Rectal smooth muscle tissue (tissue), 1 donor: ENCODE measurements around the gene GPATCH1.
A peak's percentile ranks its signal among the peaks of the same experiment; 100 is the strongest.

Source experiments
- H3K27ac ChIP-seq: one replicate; pipeline ENCODE4 v1.7.0; 2013; ENCODE audit warnings: low read depth, low read length, inconsistent platforms
- H3K27me3 ChIP-seq: one replicate; pipeline ENCODE4 v1.7.0; 2013; ENCODE audit warnings: low read length; ENCODE audit not compliant: control insufficient read depth, insufficient read depth
- H3K36me3 ChIP-seq: one replicate; pipeline ENCODE4 v1.7.0; 2013; ENCODE audit warnings: low read length; ENCODE audit not compliant: control insufficient read depth, insufficient read depth
- H3K4me1 ChIP-seq: one replicate; pipeline ENCODE4 v1.7.0; 2013; ENCODE audit warnings: low read length; ENCODE audit not compliant: control insufficient read depth, insufficient read depth
- H3K4me3 ChIP-seq: one replicate; pipeline ENCODE4 v1.7.0; 2013; ENCODE audit warnings: low read length
- H3K9ac ChIP-seq: one replicate; pipeline ENCODE4 v1.7.0; 2013; ENCODE audit warnings: low read length

The GPATCH1 gene

DNA sequence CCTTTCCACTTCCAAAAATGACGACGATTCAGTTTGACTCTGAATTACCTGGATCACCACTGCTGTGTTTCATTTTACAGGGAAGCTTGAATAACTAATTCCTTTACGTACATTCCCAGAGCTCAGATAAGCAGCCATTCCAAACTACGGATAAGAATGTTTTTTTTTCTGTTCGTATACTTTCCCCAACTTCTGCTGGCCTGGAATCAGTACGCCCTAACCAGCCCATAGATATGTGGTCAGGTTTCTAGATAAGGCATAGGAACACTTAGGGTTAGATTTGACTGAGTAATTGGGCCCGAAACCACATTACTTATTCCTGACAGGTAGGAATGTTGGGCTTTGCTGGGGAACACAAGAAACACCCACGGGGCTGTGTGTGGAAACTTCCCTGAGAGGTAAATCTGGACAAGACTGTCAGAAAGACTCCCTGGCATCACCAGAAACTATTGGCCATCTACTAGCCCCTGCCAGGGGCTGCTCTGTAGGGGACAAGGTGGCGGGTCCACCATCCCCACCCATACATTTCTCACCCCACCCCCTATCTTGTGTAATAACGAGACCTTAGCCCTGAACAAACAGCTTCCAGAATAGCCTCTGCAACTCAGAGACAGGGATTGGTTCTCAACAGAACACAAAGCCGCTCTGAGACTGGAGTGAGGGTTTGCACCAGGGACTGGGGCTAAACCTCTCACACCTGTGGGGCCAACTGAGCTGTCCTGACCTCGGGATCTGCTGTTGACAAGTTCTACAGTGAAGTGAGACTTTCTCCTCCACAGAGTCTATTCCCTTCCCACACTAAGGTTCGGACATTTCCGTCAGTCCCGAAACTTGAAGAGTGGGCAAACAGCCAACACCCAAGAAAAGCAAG, 31.9 kb upstream of the GPATCH1 start:
- Histone ChIP-seq H3K36me3 (no peaks in the 10 kb centered on the region), H3K9ac (no peak overlapping the region), H3K4me3 (no peak overlapping the region), H3K27ac (no peak overlapping the region), H3K27me3 (no peaks in the 10 kb centered on the region), H3K4me1 (no peaks in the 10 kb centered on the region)

DNA sequence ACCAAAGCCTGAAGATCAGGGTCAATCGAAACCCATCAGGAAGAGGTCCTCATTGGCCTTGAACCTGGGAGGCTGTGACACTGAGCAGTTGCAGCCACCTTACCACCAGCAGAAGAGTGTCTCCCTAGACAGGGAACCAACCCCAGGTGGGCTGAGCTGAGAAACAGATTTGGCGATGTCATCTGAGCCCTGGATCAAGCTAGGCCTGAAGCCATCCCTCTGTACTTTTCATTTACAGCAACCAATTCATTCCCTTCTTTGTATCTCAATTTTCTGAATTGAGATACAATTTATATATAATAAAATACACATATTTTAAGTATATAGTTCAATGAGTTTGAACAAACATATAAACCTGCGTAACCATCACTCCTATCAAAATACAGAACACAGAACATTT, 30.9 kb upstream of the GPATCH1 start:
- no peak overlapping the region for H3K27ac ChIP-seq
- no peak overlapping the region for H3K4me3 ChIP-seq
- no peaks in the 10 kb centered on the region for H3K4me1 ChIP-seq
- no peaks in the 10 kb centered on the region for H3K36me3 ChIP-seq
- H3K9ac ChIP-seq: no peak overlapping the region
- H3K27me3 ChIP-seq: no peaks in the 10 kb centered on the region

DNA sequence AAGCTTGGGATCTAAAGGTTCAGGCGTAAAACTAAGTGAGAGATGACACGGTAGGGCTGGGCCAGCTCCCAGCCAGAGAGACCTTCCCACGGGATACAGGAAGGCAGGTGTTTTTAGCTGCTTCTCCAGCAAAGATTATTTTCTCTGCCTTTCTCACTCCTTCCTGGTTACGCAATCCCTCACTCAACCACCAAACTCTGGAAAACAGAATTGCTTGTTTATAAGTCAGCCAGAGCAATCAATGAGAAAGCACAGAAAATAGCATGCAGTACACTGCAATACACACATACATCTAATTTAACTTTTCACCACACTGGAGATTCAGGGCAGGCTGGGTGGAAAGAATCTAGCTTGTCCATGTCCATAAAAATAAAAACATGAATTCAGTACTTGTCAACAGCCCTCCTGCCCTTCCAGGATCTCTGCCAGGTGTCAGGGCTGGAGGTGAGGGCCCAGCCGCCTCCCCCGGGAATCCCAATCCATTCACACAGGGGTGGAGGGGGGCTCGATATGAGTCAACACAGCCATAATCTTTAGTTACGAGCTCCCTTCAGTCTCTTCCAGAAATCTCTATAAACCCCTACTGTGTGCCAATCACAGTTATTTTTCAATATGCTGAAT, 28.5 kb upstream of the GPATCH1 start:
- Histone ChIP-seq H3K36me3 (no peaks in the 10 kb centered on the region), H3K4me1 (no peaks in the 10 kb centered on the region), H3K4me3 (no peak overlapping the region), H3K27ac (no peak overlapping the region), H3K27me3 (no peaks in the 10 kb centered on the region), H3K9ac (no peak overlapping the region)

DNA sequence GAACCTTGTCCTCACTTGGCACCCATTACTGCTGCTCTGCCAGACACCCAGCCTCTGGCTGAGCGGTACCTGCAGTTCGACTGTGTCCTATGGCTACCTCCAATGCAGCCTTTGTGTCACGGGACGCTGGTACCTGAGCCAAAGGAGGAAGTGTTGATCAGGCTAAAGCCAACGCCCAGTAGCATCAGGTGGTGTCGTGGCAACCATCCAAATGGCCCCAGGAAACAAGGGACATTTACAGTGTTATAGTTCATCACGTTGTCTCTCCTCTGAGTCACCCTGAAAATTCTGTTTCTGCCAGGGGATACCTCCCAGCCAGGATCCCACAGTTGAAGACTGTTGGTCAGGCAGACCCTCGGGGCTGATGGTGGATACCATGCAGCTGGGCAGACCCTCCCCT, 26.4 kb upstream of the GPATCH1 start:
- no peak overlapping the region for H3K9ac ChIP-seq
- no peaks in the 10 kb centered on the region for H3K4me1 ChIP-seq
- no peaks in the 10 kb centered on the region for H3K27me3 ChIP-seq
- no peak overlapping the region for H3K4me3 ChIP-seq
- no peaks in the 10 kb centered on the region for H3K36me3 ChIP-seq
- no peak overlapping the region for H3K27ac ChIP-seq

DNA sequence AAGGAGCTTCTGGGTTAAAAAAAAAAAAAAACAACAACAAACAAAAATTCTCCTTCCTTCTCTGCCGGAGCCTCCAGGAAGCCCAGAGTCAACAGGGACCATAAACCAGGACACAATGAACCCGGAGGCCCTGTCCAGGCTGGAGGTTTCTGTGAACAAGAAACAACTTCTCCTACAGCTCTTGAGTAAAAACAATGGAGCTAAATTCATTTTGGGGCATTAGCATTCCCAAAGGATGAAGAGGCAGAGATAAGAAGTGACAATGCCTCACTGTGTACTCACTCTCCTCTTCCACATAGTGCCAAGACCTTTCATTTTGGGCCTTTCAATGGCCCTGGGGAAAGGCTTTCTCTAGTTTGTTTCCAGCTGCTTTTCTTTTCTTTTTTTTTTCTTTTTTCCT, 25.3 kb upstream of the GPATCH1 start:
- Histone ChIP-seq H3K27me3 (no peaks in the 10 kb centered on the region), H3K4me1 (no peaks in the 10 kb centered on the region), H3K4me3 (no peak overlapping the region), H3K36me3 (no peaks in the 10 kb centered on the region), H3K27ac (no peak overlapping the region), H3K9ac (no peak overlapping the region)

GRCh38 chr19:33060586-33060985, 20.4 kb upstream of the GPATCH1 start:
- no peak overlapping the region for H3K9ac ChIP-seq
- H3K36me3 ChIP-seq: no peaks in the 10 kb centered on the region
- H3K27me3 ChIP-seq: no peaks in the 10 kb centered on the region
- H3K4me1 ChIP-seq: no peaks in the 10 kb centered on the region
- no peak overlapping the region for H3K27ac ChIP-seq
- no peak overlapping the region for H3K4me3 ChIP-seq

DNA sequence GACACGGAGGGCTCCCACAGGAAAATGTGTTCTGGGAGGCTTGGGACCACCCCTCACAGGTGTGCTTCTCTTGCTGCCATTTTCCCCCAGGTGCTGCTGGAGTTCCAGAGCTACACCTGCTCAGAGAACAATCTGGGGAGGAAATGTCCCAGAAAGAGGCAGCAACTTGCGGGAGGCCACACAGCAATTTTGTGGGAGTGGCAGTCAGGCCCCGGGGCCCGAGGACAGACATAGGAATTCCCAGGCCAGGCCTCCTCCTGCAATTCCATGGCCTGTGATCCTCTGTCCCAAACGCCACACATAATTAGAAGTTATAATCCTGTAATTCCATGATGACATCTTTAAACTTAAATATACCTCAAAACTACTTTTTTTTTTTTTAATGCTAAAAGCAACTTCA, 18.1 kb upstream of the GPATCH1 start:
- Histone ChIP-seq H3K9ac (no peak overlapping the region), H3K36me3 (no peaks in the 10 kb centered on the region), H3K4me3 (peak overlapping the region; percentile 20), H3K4me1 (no peaks in the 10 kb centered on the region), H3K27ac (no peak overlapping the region), H3K27me3 (no peaks in the 10 kb centered on the region)

DNA sequence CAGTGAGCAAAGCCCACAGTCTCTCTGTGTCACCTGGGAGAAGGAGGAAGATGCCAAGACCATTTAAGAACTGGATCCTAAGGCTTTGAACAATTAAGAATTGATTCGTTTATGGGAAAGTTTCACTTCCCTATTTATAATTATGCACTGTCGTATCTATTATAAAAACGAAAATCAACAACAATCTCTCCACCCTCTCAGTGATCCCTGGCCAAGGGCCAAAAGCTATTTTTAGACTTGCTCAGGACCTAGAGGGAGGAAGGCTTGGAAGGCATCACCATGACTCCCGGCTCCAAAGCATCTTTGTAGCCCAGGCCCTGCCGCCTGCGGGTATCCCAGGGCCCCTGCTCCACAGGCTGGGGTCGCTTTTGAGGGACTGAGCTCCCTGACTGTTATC, 17.6 kb upstream of the GPATCH1 start:
- Histone ChIP-seq H3K4me3 (peak overlapping the region; percentile 28), H3K36me3 (no peaks in the 10 kb centered on the region), H3K27ac (no peak overlapping the region), H3K9ac (no peak overlapping the region), H3K27me3 (no peaks in the 10 kb centered on the region), H3K4me1 (no peaks in the 10 kb centered on the region)

DNA sequence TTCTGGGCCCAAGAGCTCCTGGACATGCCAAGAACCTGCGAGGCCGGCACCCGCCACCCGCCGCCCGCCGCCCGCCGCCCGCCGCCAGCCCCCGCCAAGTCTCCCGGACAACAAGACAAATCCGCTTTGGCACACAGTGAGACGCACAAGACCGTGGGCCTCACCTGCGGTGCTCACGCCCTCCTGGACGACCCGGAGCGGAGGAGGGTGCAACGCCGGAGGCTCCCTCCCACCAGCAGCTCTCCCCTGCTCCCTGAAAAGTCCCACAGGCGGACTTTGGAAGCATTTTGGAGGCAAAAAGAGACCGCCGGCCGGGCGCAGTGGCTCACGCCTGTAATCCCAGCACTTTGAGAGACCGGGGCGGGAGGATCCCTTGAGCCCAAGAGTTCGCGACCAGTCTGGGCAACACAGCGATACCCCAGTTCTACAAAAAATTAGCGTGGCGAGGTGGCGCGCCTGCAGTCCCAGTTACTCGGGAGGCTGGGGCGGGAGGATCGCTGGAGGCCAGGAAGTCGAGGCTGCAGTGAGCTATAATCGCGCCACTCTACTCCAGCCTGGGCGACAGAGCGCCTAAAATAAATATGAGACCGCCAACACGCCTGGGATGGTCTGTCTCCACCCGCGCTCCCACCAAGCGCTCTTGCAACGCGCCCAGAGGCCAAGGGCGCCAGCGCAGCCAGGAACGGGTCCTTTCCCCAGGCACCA, 17.1 kb upstream of the GPATCH1 start:
- no peaks in the 10 kb centered on the region for H3K4me1 ChIP-seq
- H3K27ac ChIP-seq: no peak overlapping the region
- H3K27me3 ChIP-seq: no peaks in the 10 kb centered on the region
- no peaks in the 10 kb centered on the region for H3K36me3 ChIP-seq
- H3K9ac ChIP-seq: no peak overlapping the region
- H3K4me3 ChIP-seq: peak overlapping the region; percentile 65

- Histone ChIP-seq H3K9ac (no peak overlapping the region), H3K36me3 (no peaks in the 10 kb centered on the region), H3K27ac (no peak overlapping the region), H3K4me1 (no peaks in the 10 kb centered on the region), H3K27me3 (no peaks in the 10 kb centered on the region), H3K4me3 (peak overlapping the region; percentile 65)
Observed at GRCh38 chr19:33064458-33064791, 16.6 kb upstream of the GPATCH1 start.

GRCh38 chr19:33064792-33065550, 16.0 kb upstream of the GPATCH1 start, which contains the start of gene RHPN2:
RHPN2 (minus strand) TSS chr19:33064888; CDS start chr19:33064852, 36 bp downstream.
- no peaks in the 10 kb centered on the region for H3K36me3 ChIP-seq
- no peaks in the 10 kb centered on the region for H3K27me3 ChIP-seq
- H3K27ac ChIP-seq: no peak within 1 kb of the TSS
- H3K4me1 ChIP-seq: no peaks in the 10 kb centered on the region
- peak within 1 kb of the TSS; percentile 65 for H3K4me3 ChIP-seq
- H3K9ac ChIP-seq: no peak within 1 kb of the TSS

DNA sequence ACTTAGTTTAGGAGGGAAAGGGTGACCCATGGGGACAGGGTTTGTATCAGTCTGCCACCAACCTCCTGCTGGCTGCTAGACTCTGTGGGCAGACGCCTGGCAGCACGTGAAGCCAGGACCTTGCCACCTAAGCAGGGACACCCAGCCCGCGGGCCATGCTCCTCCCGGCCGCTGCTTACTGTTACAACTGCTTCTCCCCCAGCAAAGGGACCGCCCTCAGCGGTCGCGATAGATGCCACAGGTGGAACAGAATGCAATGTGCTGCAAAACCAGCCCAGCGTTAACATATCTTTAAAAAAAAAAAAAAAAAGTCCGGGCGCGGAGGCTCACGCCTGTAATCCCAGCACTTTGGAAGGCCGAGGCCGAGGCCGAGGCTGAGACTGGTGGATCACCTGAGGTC, 14.4 kb upstream of the GPATCH1 start:
- H3K27me3 ChIP-seq: no peaks in the 10 kb centered on the region
- no peak overlapping the region for H3K4me3 ChIP-seq
- no peak overlapping the region for H3K9ac ChIP-seq
- H3K27ac ChIP-seq: no peak overlapping the region
- no peaks in the 10 kb centered on the region for H3K36me3 ChIP-seq
- H3K4me1 ChIP-seq: no peaks in the 10 kb centered on the region
